CD4-positive, alpha-beta T cell (primary cell): ENCODE results near the gene SORCS2. TPM values are rescaled to one million over a fixed set of nuclear protein-coding genes. Genes with fewer than 3 reads are reported as not detected.
A peak's percentile ranks its signal among the peaks of the same experiment; 100 is the strongest.

Experiments
- ATAC-seq: fragments of 200-7000 bp; cut with Tn5 transposase; one replicate; pipeline ENCODE4 v1.10.0; 2022; ENCODE audit warnings: mild to moderate bottlenecking; ENCODE audit not compliant: poor library complexity
- CTCF ChIA-PET: fragments of 350-600 bp; sonication (Branson Sonifier 250); formaldehyde crosslinking; loops from one replicate; lab custom pipeline; 2021; ENCODE audit warnings: antibody characterized with exemption, inconsistent platforms; lab: Charles Lee
- POLR2A ChIA-PET: fragments of 350-600 bp; sonication (Branson Sonifier 250); formaldehyde crosslinking; loops from one replicate; lab custom pipeline; 2021; ENCODE audit warnings: antibody characterized with exemption, inconsistent platforms; lab: Charles Lee
- DNase-seq, 14 experiments: peaks; one replicate each; pipeline ENCODE4 v3.0.0-alpha.2; 2013 to 2020; ENCODE audit warnings: mixed read lengths in 2 of 14
- H3K27ac ChIP-seq, 2 donors: one replicate each; pipeline versions ENCODE4 v1.5.1 to v1.7.0; 2013; ENCODE audit warnings: low read length in 2 of 2, low read depth in 1 of 2, mild to moderate bottlenecking in 1 of 2
- H3K27me3 ChIP-seq, 2 experiments: 1 replicate in 1 of 2; 2 replicates in 1 of 2; pipeline versions ENCODE4 v1.6.1 to v1.7.0; 2013; ENCODE audit warnings: low read length in 2 of 2, control low read depth in 1 of 2, mild to moderate bottlenecking in 1 of 2, moderate library complexity in 1 of 2; ENCODE audit not compliant: insufficient read depth in 2 of 2, control insufficient read depth in 1 of 2
- H3K36me3 ChIP-seq: one replicate; pipeline ENCODE4 v1.6.1; 2013; ENCODE audit warnings: low read length, control low read depth; ENCODE audit not compliant: insufficient read depth
- H3K4me1 ChIP-seq: one replicate; pipeline ENCODE4 v1.6.1; 2013; ENCODE audit warnings: low read length, control low read depth; ENCODE audit not compliant: insufficient read depth
- H3K4me3 ChIP-seq: one replicate; pipeline ENCODE4 v1.5.1; 2013; ENCODE audit warnings: mild to moderate bottlenecking, low read length, moderate library complexity
- H3K9me3 ChIP-seq, 2 experiments: 1 replicate in 1 of 2; 2 replicates in 1 of 2; pipeline versions ENCODE4 v1.6.1 to v1.7.0; 2013; ENCODE audit warnings: low read length in 2 of 2, mild to moderate bottlenecking in 2 of 2, control low read depth in 1 of 2, moderate library complexity in 1 of 2; ENCODE audit not compliant: control insufficient read depth in 1 of 2, insufficient read depth in 1 of 2
- H3K27ac Mint-ChIP-seq: one replicate; pipeline ENCODE4 v1.8.0; 2020; ENCODE audit warnings: mixed read lengths
- H3K27me3 Mint-ChIP-seq: one replicate; pipeline ENCODE4 v1.8.0; 2021; ENCODE audit warnings: mixed read lengths
- H3K36me3 Mint-ChIP-seq: one replicate; pipeline ENCODE4 v1.8.0; 2021; ENCODE audit warnings: low read depth, mixed read lengths
- H3K4me1 Mint-ChIP-seq: one replicate; pipeline ENCODE4 v1.8.0; 2021; ENCODE audit warnings: low read depth, mixed read lengths
- H3K4me3 Mint-ChIP-seq: one replicate; pipeline ENCODE4 v1.8.0; 2020; ENCODE audit warnings: mild to moderate bottlenecking, mixed read lengths
- H3K9me3 Mint-ChIP-seq: one replicate; pipeline ENCODE4 v1.8.0; 2020; ENCODE audit warnings: mixed read lengths
- intact Hi-C, 2 experiments: fragments of 100-400 bp; cut with DNase I in 1 of 2; cut with micrococcal nuclease in 1 of 2; formaldehyde crosslinking; loops; one replicate each; pipeline versions ENCODE4 v1.15.1 to v1.9.0; 2023 to 2025; cut with DNase I, micrococcal nuclease
- total RNA-seq, 174 experiments: library from RNA in 2 of 174; stranded (reverse) in 2 of 174; gene quantifications; one replicate each; pipeline ENCODE4 v1.2.3 and lab custom pipeline; 2021 to 2026
- TF ChIP-seq, protein P1 (sequence below): fragments of 200-600 bp; IDR thresholded peaks from one replicate; pipeline ENCODE4 v1.8.0; 2022; ENCODE audit warnings: antibody characterized with exemption, mild to moderate bottlenecking

Gene SORCS2
- total RNA-seq, 2 experiments from 2014 or later: not detected

DNA sequence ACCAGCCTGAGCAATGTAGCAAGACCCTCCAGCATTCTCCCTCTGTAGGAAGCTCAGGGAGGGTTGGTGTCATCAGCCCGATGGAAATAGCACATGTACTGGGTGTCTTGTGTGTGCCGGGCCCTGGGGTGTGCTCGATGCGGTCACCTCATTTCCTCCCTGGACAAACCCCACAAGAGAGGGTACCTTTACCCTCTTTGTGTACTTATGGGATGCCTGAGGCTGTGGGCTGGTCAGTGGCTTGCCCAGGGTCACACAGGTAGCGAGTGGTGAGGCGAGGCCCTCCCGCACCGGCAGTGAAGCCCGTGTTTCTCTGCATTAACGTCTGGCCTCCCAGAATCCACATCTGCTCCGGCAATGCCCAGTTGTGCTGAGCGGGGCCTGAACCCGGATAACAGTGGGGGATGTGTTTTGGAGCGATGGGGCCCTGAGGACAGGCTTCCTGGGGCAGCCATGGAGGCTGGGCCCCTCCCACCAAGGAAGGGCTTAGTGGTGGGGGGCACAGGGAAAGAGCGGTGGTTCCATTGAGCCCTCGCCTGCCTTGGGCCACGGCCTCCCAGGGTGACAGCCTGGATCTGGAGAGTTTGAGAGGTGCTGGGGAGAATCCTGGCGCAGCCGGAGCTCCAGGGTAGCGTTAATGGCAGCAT lies 234.3 kb downstream of the SORCS2 start:
- H3K4me1 Mint-ChIP-seq: no peaks in the 10 kb centered on the region
- no peak overlapping the region for H3K4me3 ChIP-seq
- intact Hi-C loops: no loop called here
- H3K27me3 ChIP-seq: no peaks in the 10 kb centered on the region
- H3K36me3 ChIP-seq: no peaks in the 10 kb centered on the region
- no peaks in the 10 kb centered on the region for H3K9me3 ChIP-seq
- H3K27ac ChIP-seq: no peak overlapping the region
- CTCF ChIA-PET: no interaction called here
- H3K36me3 Mint-ChIP-seq: no peaks in the 10 kb centered on the region
- H3K27me3 Mint-ChIP-seq: no peaks in the 10 kb centered on the region
- H3K4me3 Mint-ChIP-seq: no peak overlapping the region
- no peak for ATAC-seq
- POLR2A ChIA-PET: no interaction called here
- H3K27ac Mint-ChIP-seq: no peak overlapping the region
- TF ChIP-seq, protein P1, sequence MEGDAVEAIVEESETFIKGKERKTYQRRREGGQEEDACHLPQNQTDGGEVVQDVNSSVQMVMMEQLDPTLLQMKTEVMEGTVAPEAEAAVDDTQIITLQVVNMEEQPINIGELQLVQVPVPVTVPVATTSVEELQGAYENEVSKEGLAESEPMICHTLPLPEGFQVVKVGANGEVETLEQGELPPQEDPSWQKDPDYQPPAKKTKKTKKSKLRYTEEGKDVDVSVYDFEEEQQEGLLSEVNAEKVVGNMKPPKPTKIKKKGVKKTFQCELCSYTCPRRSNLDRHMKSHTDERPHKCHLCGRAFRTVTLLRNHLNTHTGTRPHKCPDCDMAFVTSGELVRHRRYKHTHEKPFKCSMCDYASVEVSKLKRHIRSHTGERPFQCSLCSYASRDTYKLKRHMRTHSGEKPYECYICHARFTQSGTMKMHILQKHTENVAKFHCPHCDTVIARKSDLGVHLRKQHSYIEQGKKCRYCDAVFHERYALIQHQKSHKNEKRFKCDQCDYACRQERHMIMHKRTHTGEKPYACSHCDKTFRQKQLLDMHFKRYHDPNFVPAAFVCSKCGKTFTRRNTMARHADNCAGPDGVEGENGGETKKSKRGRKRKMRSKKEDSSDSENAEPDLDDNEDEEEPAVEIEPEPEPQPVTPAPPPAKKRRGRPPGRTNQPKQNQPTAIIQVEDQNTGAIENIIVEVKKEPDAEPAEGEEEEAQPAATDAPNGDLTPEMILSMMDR: no peak
- DNase-seq: peak in 1 of 14 experiments; percentile 26
- no peaks in the 10 kb centered on the region for H3K4me1 ChIP-seq
- no peaks in the 10 kb centered on the region for H3K9me3 Mint-ChIP-seq

DNA sequence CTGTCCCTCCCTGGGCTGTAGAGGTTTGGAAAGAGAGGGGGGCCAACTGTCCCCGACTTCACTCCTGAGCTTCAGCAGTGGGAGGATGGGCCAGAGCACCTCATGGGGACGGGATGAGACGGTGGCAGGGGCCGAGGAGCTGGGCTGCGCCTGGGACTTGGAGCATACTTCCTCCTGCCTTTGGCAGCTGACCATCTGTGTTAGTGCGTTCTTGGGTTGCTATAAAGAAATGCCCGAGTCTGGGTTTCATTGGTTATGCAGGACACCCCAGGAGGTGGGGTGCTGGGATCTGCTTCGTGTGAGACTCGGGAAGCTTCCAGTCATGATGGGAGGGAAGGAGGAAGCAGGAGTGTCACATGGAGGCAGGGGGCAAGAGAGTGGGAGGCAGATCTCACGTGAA lies 235.0 kb downstream of the SORCS2 start:
- Mint-ChIP-seq H3K4me3 (no peak overlapping the region), H3K9me3 (no peaks in the 10 kb centered on the region), H3K27me3 (no peaks in the 10 kb centered on the region), H3K27ac (no peak overlapping the region), H3K36me3 (no peaks in the 10 kb centered on the region), H3K4me1 (no peaks in the 10 kb centered on the region)
- intact Hi-C loops: no loop called here
- Histone ChIP-seq H3K4me3 (no peak overlapping the region), H3K27me3 (no peaks in the 10 kb centered on the region), H3K4me1 (no peaks in the 10 kb centered on the region), H3K27ac (no peak overlapping the region), H3K36me3 (no peaks in the 10 kb centered on the region), H3K9me3 (no peaks in the 10 kb centered on the region)
- no peak for DNase-seq
- no peak for ATAC-seq
- TF ChIP-seq, protein P1: no peak
- CTCF ChIA-PET: no interaction called here
- POLR2A ChIA-PET: no interaction called here

DNA sequence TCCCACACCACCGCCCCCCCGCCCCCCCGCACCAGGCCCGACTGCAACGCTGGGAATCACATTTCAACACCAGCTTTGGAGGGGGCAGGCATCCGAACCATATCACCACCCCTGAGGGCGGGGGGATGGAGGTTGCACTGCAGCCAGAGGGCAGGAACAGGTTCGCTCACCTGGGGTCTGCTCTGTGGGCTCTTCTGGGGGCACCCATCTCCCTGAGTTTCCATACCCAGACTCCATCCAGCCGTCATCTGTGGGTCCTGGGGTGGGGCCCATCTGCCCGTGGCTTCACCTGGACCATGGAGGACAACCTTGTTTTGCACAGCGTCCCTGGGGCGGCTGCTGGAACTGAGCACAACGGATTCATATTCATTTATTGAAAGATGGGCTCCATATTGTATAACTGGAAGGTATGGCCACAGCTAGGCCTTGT lies 235.5 kb downstream of the SORCS2 start:
- intact Hi-C loops: no loop called here
- POLR2A ChIA-PET: no interaction called here
- TF ChIP-seq, protein P1: no peak
- H3K9me3 Mint-ChIP-seq: no peaks in the 10 kb centered on the region
- no peaks in the 10 kb centered on the region for H3K36me3 Mint-ChIP-seq
- DNase-seq: peak in 1 of 14 experiments; percentile 19
- CTCF ChIA-PET: no interaction called here
- no peak overlapping the region for H3K27ac ChIP-seq
- H3K4me3 ChIP-seq: no peak overlapping the region
- no peaks in the 10 kb centered on the region for H3K27me3 Mint-ChIP-seq
- ATAC-seq: no peak
- H3K4me3 Mint-ChIP-seq: no peak overlapping the region
- no peaks in the 10 kb centered on the region for H3K4me1 ChIP-seq
- H3K9me3 ChIP-seq: no peaks in the 10 kb centered on the region
- no peak overlapping the region for H3K27ac Mint-ChIP-seq
- H3K4me1 Mint-ChIP-seq: no peaks in the 10 kb centered on the region
- H3K36me3 ChIP-seq: no peaks in the 10 kb centered on the region
- H3K27me3 ChIP-seq: no peaks in the 10 kb centered on the region
